Stimulated activated CD8-positive, alpha-beta memory T cell treated with anti-CD3 and anti-CD28 coated beads, Interleukin-4, amount 100 ng/mL, for 24 hours (primary cell): ENCODE data around the gene CCDC57.

Experiments
- DNase-seq: peaks from one replicate; pipeline ENCODE4 v3.0.0-alpha.2; 2020; ENCODE audit warnings: low read depth

The CCDC57 gene

DNA sequence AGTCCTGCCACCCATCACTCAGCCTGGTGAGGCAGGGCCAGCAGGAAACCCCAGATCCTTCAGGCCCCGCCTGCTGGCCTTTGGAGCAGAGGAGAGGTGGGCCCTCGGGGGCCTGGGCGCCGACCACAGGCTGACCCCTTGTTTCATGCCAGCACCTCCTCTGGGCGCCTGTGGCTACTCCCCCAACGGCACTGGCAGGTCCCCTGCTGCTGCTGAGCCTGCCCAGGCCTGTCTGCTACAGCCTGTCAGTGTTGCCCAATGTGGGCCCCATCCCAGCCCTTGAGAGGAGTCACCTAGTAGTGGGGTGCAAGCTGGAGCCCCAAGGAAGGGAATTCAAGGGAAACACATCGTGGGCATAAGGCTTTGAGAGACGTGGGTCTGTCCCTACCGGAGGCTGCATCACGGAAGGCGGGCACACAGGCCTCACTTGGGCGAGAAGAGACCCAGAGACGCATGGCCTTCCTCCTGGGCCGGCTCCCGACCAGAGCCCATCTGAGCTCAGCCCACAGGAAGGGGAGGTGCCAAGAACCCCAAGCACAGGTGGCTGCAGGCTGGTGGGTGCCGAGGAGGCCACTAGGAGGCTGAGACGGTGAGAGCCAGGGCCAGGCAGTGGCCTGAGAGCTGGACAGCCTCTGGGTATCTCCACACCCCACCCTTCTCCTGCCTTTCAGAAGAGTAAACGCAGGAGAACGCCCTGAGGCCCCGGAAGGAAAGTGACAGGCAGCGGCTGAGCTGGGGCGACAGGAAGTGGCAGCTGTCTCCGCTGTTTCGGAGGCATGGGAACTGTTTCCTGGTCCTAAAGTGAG is 106.6 kb downstream of the CCDC57 start:
- DNase-seq, result peak; percentile 51

DNA sequence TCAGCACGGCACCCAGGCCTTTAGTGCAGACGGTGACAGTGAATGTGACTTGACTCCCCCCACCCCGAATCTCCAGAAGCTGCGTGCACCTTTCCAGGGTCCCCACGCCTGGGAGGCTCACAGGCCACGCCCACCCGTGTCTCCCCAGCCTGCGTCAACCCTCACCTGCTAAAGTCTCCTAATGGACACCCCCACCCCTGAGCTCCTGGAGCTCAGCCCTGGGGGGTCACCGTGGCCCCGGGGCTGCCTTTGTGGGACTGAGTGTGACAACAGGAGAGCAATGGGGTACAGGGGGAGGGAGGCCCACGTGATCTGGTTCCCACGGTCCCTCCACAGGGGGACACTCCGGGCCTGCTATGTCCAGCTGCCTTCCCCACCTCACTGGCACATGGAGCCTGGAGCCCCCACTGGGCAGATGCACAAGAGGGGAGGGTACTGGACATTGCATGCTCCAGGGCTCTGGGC is 107.2 kb downstream of the CCDC57 start:
- no peak for DNase-seq

DNA sequence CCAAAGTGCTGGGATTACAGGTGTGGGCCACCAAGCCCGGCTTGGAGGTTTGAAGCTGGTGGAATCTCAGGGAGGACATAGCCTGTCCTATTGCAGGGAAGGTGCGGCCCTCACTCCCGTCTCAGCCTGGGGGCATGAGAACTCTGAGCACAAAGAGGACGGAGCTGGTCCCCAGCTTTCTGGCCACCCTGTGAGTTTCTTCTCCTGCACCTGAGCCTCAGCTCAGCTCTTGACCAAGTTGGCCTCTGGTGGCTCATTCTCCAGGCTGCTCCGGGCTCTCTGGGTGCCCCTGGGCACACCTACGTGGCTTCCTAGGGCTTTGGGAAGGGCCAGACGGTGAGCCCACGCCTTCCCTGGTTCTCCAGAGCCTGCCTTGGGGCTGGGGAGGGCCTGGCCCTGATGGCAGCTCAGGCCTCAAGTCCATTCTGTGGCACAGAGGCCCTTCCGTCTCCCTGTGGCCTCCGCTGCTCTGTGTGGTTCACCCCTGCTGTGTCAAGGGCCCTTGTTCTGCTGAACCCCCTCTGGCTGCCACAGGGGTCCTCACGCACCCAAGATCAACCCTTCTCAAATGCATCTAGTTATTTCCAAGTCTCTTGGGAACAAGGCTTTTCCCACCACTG is 107.7 kb downstream of the CCDC57 start:
- DNase-seq, result no peak

DNA sequence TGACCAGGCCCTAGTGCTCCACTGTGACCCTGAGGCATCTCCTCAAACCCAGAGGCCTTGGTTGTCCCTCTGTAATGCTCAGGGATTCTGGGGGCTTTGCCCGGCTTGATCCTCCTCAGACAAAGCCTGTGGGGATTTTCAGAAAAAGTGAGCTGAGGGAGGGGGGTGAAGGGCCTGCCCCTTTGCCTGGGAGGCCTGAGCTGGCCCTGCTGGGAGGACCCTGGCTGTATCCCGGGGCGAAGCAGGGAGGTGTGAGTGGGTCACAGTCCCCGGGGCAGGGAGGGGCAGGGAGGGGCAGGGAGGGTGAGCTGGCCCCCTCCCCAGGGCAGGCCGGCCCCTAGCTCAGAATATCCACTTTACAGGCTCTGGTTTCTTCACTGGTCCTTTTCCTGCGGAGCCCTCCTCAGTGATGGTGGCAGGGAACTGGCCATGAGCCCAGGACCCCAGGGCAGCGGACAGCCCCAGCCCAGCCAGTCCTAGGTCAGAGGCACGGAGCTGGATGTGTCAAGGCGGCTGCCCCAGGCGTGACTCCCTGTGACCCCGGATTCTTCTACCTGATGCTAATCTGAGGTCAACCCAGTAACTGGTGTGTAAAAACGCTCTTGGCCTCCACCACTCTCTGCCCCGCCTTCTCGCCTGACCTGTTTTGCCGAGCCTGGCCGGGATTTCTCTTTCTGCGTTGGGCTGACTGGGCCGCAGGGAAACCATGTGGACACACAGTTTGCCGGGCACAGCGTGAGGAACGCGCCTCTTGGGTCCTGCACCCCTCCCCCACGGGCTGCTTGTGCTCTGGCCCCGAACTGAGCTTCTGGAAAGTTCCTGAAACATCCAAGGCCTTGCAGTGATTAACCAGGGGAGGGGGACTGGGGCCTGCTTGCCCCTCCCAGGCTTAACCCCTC is 108.8 kb downstream of the CCDC57 start:
- DNase-seq, result no peak

DNA sequence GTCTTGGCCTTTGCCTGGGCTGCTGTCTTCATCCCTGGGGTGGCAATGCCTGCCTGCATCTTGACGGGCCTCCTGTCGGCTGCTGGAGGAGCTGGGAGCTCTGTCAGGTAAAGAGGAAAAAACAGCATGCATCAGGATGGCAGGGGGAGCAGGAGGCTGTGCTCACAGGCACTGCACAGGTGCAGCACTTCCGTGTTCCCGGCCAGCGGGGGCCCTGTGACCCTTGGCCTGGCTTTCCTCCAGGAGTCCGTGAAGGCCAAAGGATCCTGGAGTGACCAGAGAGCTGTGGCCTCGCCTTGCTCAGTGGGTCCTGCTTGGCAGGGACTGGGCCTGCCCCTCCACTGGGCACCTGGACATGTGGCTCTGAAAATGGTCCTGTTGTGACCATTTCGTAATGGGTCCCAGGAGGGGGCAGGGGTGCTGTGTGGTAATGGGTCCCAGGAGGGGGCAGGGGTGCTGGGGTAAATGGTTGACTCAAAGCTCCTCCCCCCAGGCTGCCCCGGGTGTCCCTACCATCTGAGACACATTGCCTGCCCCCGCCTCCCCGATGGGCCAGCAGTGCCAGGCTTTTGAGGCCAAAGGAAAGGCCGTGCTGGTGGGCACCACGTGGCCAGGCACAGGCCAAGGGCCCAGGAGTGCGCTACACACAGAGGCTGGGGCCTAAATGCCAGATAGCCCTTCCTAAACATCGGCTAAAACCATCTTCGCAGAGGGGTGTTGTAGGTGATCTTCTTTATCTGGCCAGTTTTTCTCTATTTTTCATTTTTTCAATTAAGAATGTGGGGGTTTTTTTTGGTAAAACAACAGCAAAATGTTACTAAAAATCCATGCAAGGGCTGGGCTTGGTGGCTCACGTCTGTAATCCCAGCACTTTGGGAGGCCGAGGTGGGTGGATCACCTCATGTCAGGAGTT is 110.6 kb downstream of the CCDC57 start:
- DNase-seq, result no peak

DNA sequence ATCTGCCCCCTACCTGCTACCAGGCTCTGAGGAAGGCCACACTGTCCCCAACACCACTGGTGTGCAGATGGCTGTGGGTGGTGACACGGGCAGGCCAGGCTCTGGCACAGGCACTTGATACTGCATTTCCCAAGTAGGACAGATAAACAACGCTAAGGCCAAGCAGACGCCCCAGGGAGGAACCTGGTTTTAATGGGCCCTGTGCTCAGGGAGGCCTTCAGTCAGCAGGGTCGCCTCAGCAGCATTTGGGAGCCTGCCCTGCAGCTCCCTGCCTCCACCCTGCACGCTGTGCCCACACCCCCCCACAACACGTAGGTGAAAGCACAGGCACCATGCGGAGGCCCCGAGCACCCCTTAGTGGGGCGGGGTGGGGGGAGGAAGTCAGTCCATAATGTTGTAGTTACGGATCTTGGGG is 111.3 kb downstream of the CCDC57 start:
- no peak for DNase-seq

DNA sequence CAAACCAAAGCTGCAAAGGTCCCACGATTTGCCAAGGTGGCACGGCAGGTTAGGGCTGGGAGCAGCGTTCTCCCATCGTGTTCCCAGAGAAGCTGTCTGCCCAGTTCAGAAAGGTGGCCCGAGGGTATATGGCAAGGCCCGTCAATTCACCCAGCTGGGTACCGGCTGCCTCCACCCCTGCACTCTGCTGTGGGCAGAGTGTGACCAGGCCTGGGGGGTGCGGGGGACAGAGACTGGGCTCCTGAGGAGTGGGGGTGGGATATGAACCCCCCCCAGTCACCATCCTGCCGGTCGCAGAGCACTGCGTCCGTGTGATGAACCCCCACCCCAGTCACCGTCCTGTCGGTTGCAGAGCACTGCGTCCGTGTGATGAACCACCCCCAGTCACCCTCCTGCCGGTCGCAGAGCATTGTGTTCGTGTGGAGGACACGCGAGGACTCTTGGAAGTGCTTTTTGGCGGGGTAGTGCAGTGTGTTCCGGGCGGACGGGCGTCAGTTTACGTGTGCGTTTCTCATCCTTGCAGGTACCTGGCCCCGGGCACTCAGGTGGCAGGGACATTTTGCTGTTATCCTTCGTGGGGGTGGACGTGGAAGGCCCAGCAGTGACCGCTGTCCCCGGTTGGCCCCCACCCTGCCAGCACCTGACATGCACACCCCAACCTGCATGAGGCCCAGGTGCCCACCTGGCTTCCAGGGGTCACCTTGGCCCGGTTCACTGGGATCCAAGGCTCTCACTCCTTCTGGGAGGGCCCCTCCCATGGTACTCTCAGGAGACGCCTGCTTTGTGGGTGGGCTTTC is 111.9 kb downstream of the CCDC57 start:
- no peak for DNase-seq

DNA sequence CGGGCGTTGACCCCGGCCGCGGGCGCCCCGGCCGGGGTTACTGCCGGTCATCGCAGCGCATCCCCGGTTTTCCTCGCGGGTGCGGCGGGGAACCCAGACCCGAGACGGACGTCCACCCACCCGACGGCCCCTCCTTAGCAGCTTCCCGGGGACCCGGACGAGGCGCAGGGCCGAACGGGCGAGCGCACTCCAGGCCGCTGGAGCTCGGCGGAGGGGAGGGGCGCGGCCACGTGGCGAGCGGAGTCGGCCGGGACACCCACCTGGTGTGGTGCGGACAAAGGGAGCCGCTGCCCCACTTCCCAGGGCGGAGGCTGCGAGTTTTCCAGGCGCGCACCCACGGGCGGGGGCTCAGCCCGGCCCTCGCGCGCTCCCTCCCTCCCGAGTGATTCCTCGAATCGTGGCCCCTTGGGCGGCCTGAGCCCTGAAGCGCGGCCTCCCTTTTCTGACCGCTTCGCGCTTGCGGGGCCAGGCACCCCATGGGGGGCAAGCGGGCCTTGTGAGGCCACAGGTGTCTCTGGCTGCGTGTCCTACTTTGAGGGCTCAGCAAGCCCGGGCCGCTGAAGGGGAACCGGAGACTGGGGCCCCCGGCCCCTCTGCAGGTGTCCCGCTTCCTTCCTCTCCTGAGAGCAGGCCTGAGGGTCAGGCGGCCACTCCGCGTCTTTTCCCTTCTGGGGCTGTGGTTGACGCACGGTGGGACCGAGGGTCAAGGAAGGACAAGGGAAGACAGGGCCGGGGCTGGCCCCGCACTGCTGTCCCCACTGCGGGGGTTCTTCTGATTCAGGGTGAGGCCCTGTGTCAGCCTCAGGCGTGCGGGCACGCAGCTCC is 113.5 kb downstream of the CCDC57 start:
- no peak for DNase-seq

DNA sequence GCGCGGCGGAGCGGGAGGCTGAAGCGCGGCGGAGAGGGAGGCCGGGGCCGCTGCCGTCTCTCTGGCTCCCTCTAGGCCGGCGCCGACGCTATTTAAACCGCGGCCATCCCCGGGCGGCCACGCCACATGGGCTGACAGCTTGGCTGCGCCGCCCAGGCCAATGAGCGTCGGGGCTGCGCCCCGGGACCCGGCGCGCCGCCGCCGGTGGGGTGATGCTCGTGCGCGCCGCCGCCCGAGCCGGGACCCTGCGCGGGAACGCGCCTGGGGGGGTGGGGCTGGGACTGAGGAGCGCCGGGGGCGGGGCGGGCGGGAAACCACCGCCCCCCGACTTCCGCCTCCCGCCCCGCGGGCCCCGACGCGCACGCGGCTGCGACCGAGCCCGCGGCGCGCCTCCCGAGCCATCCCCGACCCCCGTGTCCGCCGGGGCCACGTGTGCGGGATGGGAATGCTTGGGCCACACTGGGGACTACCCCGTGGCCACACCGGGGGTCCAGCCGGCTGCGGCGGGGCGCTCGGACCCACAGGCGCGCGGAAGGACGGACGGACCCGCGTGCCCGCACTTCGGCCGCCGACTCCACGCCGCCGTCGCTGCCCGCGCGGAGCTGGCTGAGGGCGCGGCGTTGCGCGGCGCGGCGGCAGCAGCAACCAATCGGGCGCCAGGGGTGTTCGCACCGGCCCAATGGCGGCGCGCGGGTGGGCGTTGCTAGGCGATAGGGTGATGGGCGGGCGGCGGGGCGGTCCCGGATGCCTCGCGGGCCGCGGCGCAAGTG is 114.3 kb downstream of the CCDC57 start, which contains the start of gene FASN:
Gene FASN, minus strand, starts transcription at position 68 of the 770 bp plus-strand sequence. CDS start 1,791 bp downstream, outside the sequence.
- DNase-seq, result peak; percentile 91

DNA sequence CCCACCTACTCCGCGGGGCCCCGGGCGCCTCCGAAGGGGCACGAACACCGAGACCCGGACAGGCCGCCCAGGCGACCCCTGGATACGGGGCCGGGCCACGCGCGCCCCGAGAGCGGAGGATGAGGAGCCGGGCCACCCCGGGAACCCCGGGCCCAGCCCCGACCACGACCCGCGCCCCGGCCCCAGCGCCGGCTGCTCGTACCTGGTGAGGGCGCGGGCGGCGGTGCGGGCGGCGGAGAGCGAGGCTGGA is 114.8 kb downstream of the CCDC57 start:
- DNase-seq, result no peak

DNA sequence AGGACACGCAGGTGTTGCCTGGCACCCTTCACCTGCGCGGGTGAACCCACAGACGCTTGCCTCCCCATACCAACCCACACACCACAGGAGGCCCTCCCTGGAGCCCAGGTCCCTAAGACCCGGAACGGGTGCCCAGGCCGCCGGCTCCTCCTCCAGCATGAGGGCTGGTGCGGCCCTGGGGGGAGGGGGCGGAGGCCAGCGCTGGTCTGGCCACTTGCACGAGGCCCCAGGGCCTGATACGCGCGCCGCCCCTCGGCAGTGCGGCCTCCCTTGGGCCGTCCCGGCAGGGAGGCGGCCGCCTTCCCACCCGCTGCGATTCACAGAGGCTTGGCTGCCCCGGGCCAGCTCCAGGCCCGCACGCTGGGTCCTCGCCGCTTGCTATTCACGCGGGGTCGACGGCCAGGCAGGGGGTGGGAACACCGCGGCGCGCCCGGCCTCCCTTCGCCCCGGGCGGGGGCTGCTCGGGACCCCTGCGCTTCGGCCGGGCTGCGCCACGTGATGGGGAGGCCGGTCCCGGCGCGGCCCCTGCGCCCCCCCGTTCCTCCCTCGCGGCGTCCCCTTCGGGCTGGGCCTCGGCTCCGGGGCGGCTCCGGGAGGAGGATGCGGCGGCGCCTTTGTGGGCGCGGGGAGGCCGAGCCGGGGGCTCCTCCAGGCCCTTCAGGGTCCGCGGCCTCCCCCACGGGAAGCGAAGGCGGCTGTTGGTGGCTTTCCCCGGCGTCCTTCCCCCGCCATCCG is 115.3 kb downstream of the CCDC57 start:
- DNase-seq, result no peak

DNA sequence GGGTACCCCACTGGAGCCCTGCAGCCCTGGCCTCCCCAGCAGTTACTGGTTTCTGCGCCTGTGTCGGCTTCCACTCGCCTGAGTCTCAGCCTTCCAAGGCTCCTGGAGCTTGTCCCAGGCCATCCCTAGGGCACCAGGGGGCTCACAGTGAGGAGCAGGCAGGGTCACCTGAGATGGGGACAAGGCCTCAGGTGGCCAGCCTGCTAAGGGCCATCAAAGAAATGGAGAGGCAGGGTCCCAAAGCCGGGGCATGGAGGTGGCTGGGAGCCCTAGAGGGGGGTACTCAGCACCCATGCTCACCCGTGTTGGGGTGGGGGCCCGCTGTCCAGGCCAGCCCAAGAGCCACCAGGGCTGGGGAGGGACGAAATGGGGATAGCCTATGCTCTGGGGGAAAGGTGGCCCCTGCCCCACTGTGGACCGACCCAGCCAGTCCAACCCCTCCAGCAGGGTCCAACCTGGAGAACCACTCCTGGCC is 115.9 kb downstream of the CCDC57 start:
- no peak for DNase-seq

DNA sequence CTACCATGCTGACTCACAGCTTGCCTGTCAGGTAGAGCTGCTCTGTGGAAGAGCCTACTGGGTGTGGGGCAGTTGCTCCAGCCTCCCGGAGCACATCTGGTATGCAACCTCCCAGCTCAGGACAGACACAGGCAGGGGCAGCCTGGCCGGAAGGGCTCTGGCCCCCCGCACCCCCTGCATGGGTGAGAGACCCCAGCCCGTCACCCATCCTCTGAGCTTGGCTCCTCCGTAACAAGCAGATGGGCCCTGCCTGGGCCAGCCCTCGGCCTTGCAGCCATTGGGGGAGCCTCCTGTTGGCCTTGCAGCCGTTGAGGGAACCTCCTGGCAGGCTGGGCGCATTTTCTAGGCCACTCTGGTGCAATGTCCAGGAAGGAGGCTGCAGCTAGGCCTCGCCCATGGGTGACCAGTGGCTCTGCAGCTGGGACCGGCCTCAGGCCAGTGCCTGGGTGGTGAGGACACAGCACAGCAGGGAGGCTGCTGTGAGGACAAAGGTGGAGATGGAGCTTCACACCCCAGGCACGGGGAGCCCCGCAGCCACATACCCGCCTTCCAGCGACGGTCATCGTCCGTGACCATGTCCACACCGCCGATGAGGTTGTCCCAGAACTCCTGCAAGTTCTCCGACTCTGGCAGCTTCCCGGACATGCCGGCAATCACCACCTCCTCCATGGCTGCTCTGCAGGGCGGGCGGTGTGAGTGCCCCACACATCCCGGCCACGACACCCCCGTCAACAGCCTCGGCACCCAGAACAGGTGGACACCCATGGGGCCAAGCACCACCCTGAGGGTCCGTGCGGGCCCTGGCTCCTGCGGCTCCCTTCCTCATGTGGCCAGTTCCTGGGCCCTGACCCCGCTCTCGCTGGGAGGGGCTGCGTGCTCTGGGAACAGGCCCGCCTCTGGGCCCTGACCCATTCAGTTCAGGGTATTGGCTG is 116.6 kb downstream of the CCDC57 start:
- no peak for DNase-seq

DNA sequence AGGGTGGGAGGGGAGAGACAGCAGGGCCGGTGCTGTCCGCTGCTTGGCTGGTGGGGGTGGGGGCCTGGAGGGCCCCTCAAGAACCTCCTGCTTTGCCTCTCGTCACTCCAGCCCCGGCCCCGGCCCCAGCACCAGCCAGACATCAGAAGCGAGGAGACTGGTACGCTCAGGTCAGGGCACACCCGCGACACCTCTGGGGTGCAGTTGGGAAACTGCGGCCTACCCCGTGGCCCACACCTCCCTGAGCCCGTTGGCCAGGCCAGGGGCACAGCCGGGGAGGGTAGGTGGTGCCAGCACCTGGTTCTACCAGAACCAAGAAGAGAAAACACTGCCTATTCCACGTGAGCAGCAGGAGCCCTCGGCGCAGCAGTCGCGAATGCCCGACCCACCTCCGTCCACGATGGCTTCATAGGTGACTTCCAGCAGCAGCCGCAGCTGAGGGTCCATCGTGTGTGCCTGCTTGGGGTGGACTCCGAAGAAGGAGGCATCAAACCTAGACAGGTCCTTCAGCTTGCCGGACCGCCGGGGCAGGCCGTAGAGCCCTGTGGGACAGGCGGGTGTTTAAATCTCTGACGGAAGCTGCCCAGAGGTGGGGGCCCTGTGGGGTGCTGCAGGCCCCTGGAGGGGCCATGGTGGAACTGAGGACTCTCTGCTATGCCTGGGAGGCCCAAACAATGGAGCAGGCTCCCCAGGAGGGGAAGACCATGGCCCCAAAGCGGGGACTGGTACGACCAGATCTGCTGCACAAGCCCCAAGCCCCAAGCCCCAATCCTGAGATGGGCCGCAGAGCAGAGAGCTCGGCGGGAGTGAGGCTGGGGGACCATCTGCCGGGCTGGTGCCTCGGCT is 117.5 kb downstream of the CCDC57 start:
- no peak for DNase-seq

DNA sequence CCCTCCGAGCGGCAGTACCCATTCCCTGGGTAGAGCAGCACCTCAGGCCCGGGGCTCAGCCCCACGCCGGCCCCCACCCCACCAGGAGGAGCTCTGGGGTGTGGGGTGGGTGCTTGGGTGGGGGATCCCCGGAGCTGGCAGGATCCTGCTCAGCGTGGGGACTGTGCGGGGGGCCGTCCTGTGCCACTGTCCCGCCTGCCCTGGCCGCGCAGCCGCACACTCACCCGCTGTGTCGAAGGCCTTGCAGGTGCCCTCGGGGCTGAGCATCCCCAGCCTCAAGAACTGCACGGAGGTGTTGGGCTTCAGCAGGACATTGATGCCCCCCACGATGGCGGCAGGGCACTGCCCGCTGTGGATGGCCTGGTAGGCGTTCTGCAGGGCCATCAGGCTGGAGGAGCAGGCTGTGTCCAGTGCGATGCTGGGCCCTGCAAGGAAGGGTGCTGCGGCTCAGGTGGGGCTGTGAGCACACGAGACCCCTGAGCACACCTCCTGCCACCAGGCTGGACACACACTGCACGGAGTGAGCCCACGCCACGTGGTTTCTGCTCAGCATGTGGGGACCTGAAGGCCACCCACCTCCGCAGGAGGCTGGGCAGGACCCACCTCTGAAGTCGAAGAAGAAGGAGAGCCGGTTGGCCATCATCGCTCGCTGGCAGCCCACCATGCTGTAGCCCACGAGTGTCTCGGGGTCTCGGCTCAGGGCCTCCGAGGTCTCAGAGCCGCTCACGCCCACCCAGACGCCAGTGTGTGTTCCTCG is 119.5 kb downstream of the CCDC57 start:
- no peak for DNase-seq

DNA sequence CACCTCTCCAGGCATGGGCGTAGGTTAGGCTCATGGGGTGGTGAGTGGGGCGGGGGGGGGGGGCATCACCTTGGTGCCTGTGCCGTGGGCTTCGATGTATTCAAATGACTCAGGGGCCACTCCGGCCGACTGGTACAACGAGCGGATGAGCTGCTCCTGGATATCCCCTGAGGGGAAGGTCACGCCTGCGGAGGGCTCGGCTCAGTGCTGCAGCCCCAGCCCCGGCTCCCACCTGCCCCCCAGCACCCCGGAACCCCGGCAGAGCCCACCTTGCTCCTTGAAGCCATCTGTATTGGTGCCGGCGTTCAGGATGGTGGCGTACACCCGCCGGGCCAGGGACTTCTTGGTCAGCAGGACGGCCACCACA is 120.0 kb downstream of the CCDC57 start:
- no peak for DNase-seq
